OCI-LY1 (cell line): ENCODE measurements around the gene DBH.

Source experiments
- H2AFZ ChIP-seq: fragments of 200-600 bp; sonication (generic), shearing (Covaris generic); 2 replicates; pipeline ENCODE4 v1.6.0; 2014; ENCODE audit warnings: antibody characterized with exemption, mild to moderate bottlenecking, low read length
- H3F3A ChIP-seq: fragments of 200-600 bp; sonication (generic), shearing (Covaris generic); 2 replicates; pipeline ENCODE4 v1.6.0; 2014; ENCODE audit warnings: mild to moderate bottlenecking, antibody characterized with exemption, low read length, moderate library complexity; ENCODE audit not compliant: insufficient read depth
- H3K27ac ChIP-seq: fragments of 200-600 bp; sonication (generic); 2 replicates; pipeline ENCODE4 v1.5.1; 2014; ENCODE audit warnings: low read length, mixed run types, mild to moderate bottlenecking, low read depth; ENCODE audit not compliant: poor library complexity, severe bottlenecking
- H3K27me3 ChIP-seq: fragments of 200-600 bp; sonication (generic); 2 replicates; pipeline ENCODE4 v1.6.0; 2014; ENCODE audit warnings: antibody characterized with exemption, mild to moderate bottlenecking, low read length, moderate library complexity; ENCODE audit not compliant: insufficient read depth
- H3K36me3 ChIP-seq: fragments of 200-600 bp; sonication (generic); 2 replicates; pipeline ENCODE4 v1.6.1; 2014; ENCODE audit warnings: mild to moderate bottlenecking, antibody characterized with exemption, low read length, moderate library complexity, mixed read lengths; ENCODE audit not compliant: insufficient read depth
- H3K4me1 ChIP-seq: fragments of 200-600 bp; sonication (generic); 2 replicates; pipeline ENCODE4 v1.5.1; 2014; ENCODE audit warnings: mild to moderate bottlenecking, low read length, moderate library complexity; ENCODE audit not compliant: insufficient read depth, severe bottlenecking
- H3K4me2 ChIP-seq: fragments of 200-600 bp; sonication (generic), shearing (Covaris generic); 2 replicates; pipeline ENCODE4 v1.6.1; 2014; ENCODE audit warnings: low read length
- H3K4me3 ChIP-seq: fragments of 200-600 bp; sonication (generic); 2 replicates; pipeline ENCODE4 v1.5.1; 2014; ENCODE audit warnings: low read length, low read depth, mild to moderate bottlenecking, mixed read lengths; ENCODE audit not compliant: poor library complexity, severe bottlenecking
- H3K79me2 ChIP-seq: fragments of 200-600 bp; shearing (Covaris generic); 2 replicates; pipeline ENCODE4 v1.6.1; 2016; ENCODE audit warnings: mixed run types, low read length, mixed read lengths; ENCODE audit not compliant: insufficient read depth
- H3K9ac ChIP-seq: fragments of 200-600 bp; sonication (generic), shearing (Covaris generic); 2 replicates; pipeline ENCODE4 v1.6.1; 2014; ENCODE audit warnings: mild to moderate bottlenecking, low read length, mixed read lengths
- H3K9me2 ChIP-seq: fragments of 200-600 bp; sonication (generic), shearing (Covaris generic); 2 replicates; pipeline ENCODE4 v1.6.1; 2014; ENCODE audit warnings: low read depth, mild to moderate bottlenecking, low read length, mixed read lengths
- H3K9me3 ChIP-seq: fragments of 200-600 bp; shearing (Covaris generic); 2 replicates; pipeline ENCODE4 v1.6.1; 2014; ENCODE audit warnings: low read length, mixed read lengths
- H4K20me1 ChIP-seq: fragments of 200-600 bp; sonication (generic), shearing (Covaris generic); 2 replicates; pipeline ENCODE4 v1.6.0; 2016; ENCODE audit warnings: mild to moderate bottlenecking, low read length; ENCODE audit not compliant: insufficient read depth
- CTCF ChIP-seq: fragments of 200-600 bp; sonication (generic), shearing (Covaris generic); IDR thresholded peaks from 2 replicates; pipeline ENCODE4 v1.5.1; 2017; ENCODE audit warnings: mild to moderate bottlenecking, antibody characterized with exemption, low read length, moderate library complexity, mixed read lengths
- EZH2 ChIP-seq: fragments of 200-600 bp; sonication (generic), shearing (Covaris generic); IDR thresholded peaks from 2 replicates; pipeline ENCODE4 v1.8.0; 2017; ENCODE audit warnings: borderline replicate concordance, mixed run types, mild to moderate bottlenecking, antibody characterized with exemption, low read length, moderate library complexity, mixed read lengths

Gene DBH

DNA sequence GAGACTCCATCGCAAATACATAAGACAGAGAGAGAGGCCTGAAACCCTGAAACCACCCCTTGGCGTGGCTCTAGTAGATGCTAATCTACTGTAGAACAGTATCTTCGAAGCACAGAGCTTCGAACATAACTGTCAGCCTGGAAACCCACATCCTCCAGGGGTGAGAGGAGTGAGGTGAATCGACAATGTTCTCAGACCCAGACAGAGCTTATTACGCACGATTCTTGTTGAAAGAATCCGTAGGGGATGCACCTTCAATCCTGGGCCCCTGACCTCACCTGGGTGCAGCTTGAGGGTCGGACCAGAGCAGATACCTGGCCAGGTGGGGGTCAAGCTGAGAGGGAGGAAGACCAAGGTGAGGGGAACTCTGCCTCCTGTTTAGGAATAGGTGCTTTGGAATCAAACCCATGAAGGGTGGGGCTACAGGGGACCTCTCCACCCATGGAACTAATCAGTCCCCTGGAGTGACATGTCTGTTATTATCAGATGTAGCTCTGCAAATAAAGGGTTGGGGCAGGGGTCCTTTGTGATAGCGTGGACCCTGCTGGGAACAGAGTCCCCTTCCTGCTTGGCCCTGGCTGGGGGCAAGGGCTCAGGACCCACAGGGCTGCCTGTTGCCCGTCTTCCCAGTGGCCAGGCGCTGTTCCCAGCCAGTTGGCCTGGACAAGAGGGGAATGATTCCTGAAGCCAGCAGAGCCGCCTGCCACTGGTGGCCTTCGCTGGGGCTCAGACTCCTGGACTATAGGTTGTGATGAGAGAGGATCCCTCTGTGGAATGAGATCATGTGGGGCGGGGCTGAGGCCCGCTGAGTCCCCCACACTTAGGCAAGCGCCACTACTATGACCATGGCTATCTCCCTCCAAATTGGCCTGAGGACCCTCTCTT, 41.2 kb downstream of the DBH start:
- H4K20me1 ChIP-seq: no peaks in the 10 kb centered on the region
- H3K9me3 ChIP-seq: no peaks in the 10 kb centered on the region
- no peaks in the 10 kb centered on the region for H3K27me3 ChIP-seq
- H3K9me2 ChIP-seq: no peaks in the 10 kb centered on the region
- no peaks in the 10 kb centered on the region for H3K4me1 ChIP-seq
- no peaks in the 10 kb centered on the region for H3K79me2 ChIP-seq
- H3K36me3 ChIP-seq: no peaks in the 10 kb centered on the region
- H3K4me3 ChIP-seq: no peak overlapping the region
- no peaks in the 10 kb centered on the region for H3F3A ChIP-seq
- no peak overlapping the region for H3K9ac ChIP-seq
- TF ChIP-seq CTCF (no peak), EZH2 (no peak)
- H2AFZ ChIP-seq: no peak overlapping the region
- no peak overlapping the region for H3K4me2 ChIP-seq
- no peak overlapping the region for H3K27ac ChIP-seq

DNA sequence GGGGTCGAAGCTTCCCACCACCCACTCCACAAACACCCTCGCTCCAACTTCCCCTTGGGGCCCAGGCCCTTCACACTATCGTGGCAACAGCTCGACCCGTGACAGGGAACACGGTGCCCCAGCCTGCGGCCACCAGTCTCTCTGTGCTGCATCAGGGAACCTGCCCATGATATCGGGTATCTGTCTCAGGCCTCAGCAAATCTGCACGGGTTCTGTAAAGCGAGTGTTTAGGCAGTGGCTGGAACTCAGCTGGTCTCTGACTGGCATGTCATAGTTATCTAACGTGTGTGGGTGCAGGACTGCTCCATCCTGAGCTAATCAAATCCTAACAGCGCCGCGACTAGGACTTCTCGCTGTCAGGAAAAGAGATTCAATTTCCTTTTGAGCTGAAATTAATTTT, 42.9 kb downstream of the DBH start:
- Histone ChIP-seq H3K79me2 (no peaks in the 10 kb centered on the region), H3K4me1 (no peaks in the 10 kb centered on the region), H3K27ac (no peak overlapping the region), H3K9me2 (no peaks in the 10 kb centered on the region), H2AFZ (no peak overlapping the region), H3K9ac (no peak overlapping the region), H3K27me3 (no peaks in the 10 kb centered on the region; the same call in 1 of the 2 replicates), H3F3A (no peaks in the 10 kb centered on the region), H3K36me3 (no peaks in the 10 kb centered on the region), H3K4me2 (no peak overlapping the region), H4K20me1 (no peaks in the 10 kb centered on the region), H3K4me3 (no peak overlapping the region), H3K9me3 (no peaks in the 10 kb centered on the region)
- no peak for TF ChIP-seq CTCF
- TF ChIP-seq EZH2: no peak

DNA sequence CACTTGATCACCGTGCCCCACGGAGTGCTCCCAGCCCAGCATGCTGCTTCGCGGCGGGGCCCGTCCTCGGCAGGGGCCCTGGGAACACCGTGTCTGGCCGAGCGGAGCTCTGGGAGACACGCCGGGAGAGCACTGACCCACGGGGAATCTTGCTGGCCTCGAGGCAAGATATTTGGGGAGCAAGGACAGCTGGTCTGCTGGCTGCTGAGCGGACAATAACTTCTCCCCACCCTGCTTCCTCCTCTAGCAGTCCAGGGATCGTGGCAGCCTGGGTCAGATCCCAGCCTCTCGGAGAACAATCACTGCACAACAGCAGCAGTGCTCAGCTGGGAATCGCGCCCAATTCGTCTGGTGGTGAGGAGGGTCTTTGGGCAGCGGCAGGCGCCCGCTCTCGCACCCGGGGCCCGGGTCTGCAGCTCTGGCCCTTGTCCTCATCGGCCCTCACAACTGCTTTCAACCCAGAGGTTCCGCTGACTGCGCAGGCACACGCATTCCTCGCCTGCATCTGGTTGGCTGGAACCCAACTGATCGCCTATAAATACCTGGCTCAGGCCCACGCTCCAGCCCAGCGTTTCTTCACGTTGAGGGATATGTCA, 43.4 kb downstream of the DBH start:
- Histone ChIP-seq H3K4me1 (no peaks in the 10 kb centered on the region), H3K9me2 (no peaks in the 10 kb centered on the region), H3K27ac (no peak overlapping the region)

More for the DNA sequence above, 43.4 kb downstream of the DBH start:
- Histone ChIP-seq H4K20me1 (no peaks in the 10 kb centered on the region), H3K4me2 (no peak overlapping the region), H3F3A (no peaks in the 10 kb centered on the region), H3K9ac (no peak overlapping the region), H2AFZ (no peak overlapping the region), H3K9me3 (no peaks in the 10 kb centered on the region), H3K27me3 (no peaks in the 10 kb centered on the region; the same call in 1 of the 2 replicates), H3K79me2 (no peaks in the 10 kb centered on the region), H3K4me3 (no peak overlapping the region), H3K36me3 (no peaks in the 10 kb centered on the region)
- TF ChIP-seq CTCF (no peak), EZH2 (no peak)
